ENCODE data around the gene ZNF511.
A peak's percentile ranks its signal among the peaks of the same experiment; 100 is the strongest.

ZNF511 gene

DNA sequence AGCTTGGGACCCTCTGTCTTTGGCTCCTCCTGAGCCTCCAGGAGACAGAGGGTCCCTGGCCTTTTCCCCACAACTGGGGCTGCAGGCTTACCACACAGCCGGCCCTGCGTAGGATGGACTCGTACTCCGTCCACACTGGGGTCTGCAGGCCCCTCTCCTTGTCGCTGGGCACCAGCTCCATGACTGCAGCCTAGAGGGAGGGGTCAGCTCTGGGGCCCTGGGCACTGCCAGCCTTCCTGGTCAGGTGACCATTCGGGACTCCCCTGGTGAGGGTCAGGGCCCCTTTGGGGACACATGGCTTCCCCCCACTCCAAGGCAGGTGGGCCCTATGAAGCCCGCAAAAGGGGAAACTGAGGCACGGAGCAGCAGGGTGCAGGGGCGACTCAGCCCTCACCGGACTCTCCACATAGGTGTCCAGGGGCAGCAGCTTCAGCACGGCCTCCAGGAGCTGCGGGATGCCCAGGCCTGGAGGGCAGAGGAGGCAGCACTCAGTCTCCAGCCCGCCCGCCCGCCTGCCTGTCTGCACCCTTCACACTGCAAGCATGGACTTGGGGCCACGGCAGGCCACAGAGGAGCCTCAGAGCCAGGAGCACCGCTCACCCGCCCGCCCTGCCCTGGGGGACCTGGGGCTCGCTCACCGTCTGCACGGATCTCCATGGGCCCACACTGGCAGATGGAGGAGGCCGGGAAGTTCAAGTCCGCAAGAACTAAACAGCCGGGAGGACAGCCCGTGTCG lies 48.0 kb downstream of the ZNF511 start:
- DNase-seq: no peak

DNA sequence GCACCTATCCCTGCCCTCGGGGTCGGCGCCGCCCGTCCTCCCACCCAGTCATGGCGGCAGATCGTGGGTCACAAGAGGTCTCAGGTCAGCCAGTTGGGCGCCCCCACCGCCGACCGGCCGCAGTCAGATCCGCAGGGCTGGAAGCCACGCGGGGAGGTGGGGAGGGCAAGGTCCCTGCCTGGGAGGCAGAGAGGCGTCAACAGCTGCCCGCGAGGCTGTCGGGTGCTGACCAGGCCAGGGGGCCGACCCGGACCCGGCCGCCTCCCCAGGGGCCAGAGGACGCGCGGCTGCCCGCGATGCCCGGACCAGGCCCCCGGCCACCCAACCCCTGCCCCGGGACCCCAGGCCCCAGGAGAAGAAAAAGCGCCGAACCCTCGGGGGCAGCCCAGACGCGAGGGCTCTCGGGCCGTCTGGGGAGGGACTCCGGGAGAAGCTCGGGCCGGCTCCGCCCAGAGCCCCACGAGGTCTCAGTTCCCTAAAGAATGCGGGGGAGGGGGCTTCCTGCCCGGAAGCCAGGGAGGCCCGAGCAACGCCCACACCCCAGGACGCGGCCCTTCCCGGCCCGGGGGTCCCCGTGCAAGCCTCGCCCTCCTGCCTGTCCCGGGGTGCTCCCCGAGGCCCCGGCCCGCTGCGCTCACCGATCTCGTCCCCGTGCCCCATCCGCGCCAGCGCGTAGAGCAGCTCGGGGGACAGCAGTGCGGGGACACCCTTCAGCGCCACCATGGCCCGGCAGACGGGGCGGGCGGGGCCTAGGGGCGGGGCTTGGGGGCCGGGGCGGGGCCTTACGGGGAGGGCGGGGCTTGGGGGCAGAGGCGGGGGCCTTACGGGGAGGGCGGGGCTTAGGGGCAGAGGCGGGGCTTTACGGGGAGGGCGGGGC lies 48.8 kb downstream of the ZNF511 start, which contains the start of gene FUOM:
Gene FUOM (minus strand): TSS at position 735 of the 877 bp plus-strand sequence. CDS start 12 bp downstream, at position 723.
- peak; percentile 18 for DNase-seq

DNA sequence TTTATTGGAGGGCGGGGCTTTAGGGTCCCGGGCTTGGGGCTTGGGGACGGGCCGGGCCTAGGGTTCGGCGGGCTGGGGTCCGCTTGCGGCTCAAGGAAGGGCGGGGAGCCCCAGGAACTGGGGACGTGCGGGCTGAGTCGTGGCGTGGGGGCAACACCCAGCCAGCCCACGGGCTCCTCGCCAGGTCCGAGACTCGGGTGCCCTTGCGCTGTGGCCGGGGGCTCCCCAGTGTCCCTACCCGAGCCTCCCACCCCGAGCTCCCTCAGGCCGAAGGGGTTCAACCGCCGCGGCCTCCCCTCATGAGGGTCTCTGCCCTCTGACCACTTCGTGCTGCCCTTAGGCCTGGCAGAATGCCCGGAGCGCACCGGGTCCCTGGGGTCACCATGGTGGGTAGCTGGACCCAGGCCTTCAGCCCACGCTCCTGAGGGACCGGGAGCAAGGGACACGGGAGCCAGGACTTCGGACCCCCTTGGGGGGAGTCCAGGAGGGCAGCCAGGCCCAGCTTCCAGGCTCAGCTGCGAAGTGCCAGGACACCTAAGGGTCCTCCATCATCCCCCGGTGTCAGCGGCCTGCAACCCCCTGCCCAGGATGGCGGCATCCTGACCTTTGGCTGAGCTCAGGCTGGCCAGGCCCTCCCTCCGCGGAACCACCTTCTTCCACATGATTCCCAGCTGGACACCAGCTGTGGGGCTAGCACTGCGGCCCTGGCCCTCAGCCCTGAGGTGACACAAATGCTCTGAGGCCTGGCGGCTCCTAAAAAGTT lies 49.6 kb downstream of the ZNF511 start:
- no peak for DNase-seq

DNA sequence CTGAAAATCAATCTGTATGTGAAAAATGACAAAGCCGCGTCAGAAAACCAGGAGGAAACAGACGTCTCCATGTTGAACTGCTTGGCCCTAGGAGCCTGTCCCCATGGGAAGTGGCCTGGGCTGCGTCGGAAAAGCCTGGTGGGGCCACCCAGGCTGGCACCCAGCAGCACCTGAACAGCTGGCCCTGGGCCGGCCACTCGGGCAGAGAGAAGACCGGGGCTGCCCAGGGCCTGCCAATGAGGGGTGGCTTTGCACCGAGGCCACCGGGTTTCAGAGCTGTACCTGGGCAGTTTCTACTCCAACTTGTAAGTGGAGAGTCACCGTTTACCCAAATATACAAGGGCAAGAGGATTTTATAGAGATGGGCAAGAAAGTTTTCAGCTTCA lies 50.2 kb downstream of the ZNF511 start:
- no peak for DNase-seq

DNA sequence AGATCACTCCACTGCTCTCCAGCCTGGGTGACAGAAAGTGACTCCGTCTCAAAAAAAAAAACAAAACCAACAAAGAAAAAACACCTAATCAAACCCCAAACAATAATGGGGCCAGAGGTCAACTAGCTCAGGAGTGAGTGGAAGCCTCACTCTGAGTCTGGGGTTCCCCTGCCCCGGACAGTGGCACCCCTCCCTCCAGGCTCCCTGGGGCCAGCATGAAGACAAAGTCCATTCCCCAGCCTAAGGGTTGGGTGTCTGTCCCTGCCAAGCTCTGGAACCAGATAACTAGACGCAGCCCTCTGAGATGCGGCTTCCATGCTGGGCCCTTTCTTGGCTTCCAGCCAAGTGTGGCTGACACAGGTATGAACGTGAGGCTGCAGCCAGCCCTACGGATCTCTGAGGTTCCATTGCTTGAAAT lies 50.8 kb downstream of the ZNF511 start:
- DNase-seq: no peak

DNA sequence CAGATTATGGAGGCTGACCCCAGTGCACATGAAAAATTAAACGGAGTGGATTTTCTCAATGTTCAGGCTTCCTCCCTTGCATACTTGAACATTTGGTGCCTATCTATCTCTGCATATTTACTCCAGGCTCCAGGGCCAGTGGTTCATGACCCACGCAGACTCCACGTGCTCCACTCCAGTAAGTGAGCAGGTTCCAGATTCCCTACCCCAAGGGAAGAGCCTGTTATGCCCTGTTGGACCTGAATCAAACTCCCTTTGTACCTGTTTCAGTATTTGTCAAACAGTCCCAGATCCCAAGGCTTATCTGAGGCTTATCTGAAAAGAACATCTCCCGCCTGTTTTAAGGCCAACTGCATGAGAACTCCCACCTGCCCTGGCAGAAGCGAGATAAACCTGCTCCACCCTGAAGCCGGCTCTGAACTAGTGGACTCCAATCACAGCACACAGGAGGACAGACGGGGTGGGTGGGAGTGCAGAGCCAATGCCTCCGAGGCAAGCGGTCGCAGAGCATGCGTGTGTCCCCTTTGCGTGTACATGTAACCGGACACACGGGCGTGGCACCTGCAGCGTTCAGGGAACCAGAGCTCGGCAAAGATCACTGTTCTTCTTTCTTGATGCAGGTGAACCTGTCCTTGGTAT lies 51.4 kb downstream of the ZNF511 start:
- no peak for DNase-seq

DNA sequence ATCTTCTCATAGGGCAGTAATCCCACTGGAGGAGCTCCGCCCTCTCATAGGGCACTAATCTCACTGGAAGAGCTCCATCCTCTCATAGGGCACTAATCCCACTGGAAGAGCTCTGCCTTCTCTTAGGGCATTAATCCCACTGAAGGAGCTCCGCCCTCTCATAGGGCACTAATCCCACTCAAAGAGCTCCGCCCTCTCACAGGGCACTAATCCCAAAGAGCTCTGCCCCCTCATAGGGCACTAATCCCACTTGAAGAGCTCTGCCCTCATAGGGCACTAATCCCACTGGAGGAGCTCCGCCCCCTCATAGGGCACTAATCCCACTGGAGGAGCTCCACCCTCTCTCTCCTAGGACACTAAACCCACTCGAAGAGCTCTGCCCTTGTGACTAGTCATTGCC lies 52.5 kb downstream of the ZNF511 start:
- DNase-seq: no peak

DNA sequence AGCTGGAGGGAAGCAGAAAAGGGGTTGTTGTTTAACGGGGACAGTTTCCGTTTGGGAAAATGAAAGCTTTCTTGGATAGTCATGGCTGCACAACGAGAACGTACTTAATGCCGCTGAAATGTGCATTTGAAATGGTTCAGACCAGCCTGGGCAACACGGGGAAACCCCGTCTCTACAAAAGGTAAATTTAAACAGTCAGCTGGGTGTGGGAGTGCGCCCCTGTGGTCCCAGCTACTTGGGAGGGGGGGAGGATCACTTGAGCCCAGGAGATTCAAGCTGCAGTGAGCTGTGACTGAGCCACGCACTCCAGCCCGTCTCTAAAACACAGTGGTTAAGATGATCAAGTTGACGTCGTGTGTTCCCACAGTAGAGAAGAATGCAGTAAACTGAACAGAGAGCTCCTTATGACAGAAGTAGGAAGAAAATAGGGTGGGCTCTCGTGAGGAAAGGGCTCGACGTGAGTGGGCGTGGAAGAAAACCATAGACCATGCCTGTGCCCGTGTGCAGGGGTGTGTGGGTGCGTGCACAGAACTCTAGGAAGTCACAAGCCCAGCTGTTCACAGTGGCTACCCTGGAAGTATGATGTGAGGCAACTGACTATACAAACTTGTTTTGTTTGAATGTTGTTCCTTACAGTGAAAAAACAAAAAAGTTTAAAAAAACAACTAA lies 53.2 kb downstream of the ZNF511 start:
- DNase-seq: no peak

Data from NCI-H1694 treated with DMSO at 0.1 percent for 48 hours (cell line).